RWPE1 (cell line): ENCODE results near the gene TEX2.
A peak's percentile ranks its signal among the peaks of the same experiment; 100 is the strongest.

Experiments used
- CTCF ChIA-PET: fragments of 350-600 bp; sonication (Branson Sonifier 250); formaldehyde crosslinking; extraction: SDS; loops from one replicate; lab custom pipeline; 2021; lab: Yijun Ruan, JAX
- POLR2A ChIA-PET: fragments of 400-600 bp; formaldehyde crosslinking; extraction: SDS; loops from one replicate; lab custom pipeline; 2020; ENCODE audit warnings: antibody characterized with exemption; ENCODE audit not compliant: low non-redundant PET; lab: Yijun Ruan, JAX
- DNase-seq: peaks from one replicate; pipeline ENCODE4 v3.0.0; 2012; ENCODE audit warnings: low spot score
- H3K27ac ChIP-seq: fragments of 450-650 bp; 2 replicates; pipeline ENCODE4 v1.5.1; 2017
- CTCF ChIP-seq: fragments of 450-650 bp; conservative IDR thresholded peaks from 2 replicates; pipeline ENCODE4 v1.5.1; 2017; ENCODE audit warnings: low read depth, mild to moderate bottlenecking

The TEX2 gene

GRCh38 chr17:64282753-64283080, 19.7 kb upstream of the TEX2 start:
- DNase-seq: no peak
- no peak overlapping the region for H3K27ac ChIP-seq
- ChIA-PET POLR2A (no interaction called here), CTCF (interaction anchor here (0.6 to 1.9 kb wide), 5 partner anchors 9 to 262 kb away, joined by 3 to 13 read pairs (median 4); no protein-coding TSS in a partner anchor)
- no peak for TF ChIP-seq CTCF

DNA sequence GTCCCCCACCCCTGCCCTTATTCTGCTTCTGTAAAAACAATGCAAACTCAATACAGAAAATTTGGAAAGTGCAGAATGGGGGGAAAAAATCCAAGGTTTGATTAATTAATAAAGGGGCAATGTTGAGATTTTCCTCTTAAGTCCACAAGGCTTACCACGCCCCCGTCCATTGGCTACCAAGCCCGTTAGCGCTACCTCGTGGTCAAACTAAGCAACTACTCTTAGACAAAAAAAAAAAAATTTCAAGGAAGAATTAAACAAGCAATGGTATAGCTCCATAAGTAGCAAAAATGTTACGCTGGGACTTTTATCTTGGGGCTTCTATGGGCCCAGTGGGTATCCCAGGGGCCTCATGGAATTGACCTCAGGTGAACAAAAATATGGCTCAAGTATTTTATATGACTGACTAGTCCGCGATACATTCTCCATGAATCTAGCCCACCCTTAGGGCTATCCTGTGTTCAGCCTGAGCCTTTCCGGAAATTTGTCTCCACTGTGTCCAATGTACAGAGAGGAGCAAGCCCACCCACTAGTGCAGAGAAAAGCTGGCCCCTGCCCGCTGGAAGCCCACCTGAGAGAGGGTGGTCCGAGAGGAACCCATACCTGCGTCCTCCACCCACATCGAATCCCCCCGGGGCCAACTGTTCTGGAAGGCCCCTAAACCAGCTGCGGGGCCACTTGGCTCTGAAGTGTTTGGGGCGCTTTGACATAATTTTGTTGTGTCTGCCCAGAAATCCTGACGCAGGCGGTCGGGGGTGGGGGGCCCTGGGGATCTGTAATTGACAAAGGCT, 19.1 kb upstream of the TEX2 start:
- ChIA-PET POLR2A (interaction anchor here (0.6 kb wide), 1 partner anchor 151 kb away, joined by 3 read pairs; no protein-coding TSS in a partner anchor), CTCF (interaction anchor here (0.6 to 1.9 kb wide), 22 partner anchors 9 to 355 kb away, joined by 3 to 13 read pairs (median 4); no protein-coding TSS in a partner anchor)
- DNase-seq: peak; percentile 64
- no peak overlapping the region for H3K27ac ChIP-seq
- TF ChIP-seq CTCF: peak; percentile 89

- H3K27ac ChIP-seq: peak overlapping the region; percentile 60
- peak; percentile 62 for DNase-seq
- ChIA-PET CTCF (interaction anchor here (0.6 kb wide), 2 partner anchors 118 to 283 kb away, joined by 3 to 4 read pairs; no protein-coding TSS in a partner anchor), POLR2A (no interaction called here)
- no peak for TF ChIP-seq CTCF
These were observed 15.6 kb upstream of the TEX2 start for GRCh38 chr17:64278614-64279013.

- peak overlapping the region; percentile 60 for H3K27ac ChIP-seq
- ChIA-PET CTCF (interaction anchor here (0.6 kb wide), 1 partner anchor 282 kb away, joined by 3 read pairs; no protein-coding TSS in a partner anchor), POLR2A (no interaction called here)
- no peak for DNase-seq
- no peak for TF ChIP-seq CTCF
These were observed 14.9 kb upstream of the TEX2 start for GRCh38 chr17:64277831-64278562.

DNA sequence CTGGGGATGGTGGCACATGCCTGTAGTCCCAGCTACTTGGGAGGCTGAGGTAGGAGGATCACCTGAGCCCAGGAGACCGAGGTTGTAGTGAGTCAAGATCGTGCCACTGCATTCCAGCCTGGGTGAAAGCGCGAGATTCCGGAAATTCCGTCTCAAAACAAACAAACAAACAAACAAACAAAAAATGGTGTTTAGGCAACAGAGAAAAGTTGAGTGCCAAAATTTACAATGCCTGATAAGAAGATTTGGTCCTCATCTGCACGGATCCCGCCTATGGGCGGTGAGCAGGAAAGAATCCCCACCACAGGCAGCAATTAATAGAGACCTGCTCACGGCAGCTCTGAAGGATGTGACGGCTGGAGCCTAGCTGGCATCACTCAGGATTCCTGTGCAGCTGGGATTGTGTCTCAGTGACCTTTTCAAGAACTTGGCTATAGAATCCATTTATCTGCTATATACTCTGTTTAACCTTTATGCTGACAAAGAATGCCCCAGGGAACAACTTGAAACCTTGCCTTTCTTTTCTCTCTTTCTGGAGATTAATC, 14.0 kb upstream of the TEX2 start:
- CTCF ChIA-PET: interaction anchor here (0.8 kb wide), 1 partner anchor 410 kb away, joined by 5 read pairs; no protein-coding TSS in a partner anchor
- no peak for TF ChIP-seq CTCF
- POLR2A ChIA-PET: no interaction called here
- no peak overlapping the region for H3K27ac ChIP-seq
- DNase-seq: no peak

DNA sequence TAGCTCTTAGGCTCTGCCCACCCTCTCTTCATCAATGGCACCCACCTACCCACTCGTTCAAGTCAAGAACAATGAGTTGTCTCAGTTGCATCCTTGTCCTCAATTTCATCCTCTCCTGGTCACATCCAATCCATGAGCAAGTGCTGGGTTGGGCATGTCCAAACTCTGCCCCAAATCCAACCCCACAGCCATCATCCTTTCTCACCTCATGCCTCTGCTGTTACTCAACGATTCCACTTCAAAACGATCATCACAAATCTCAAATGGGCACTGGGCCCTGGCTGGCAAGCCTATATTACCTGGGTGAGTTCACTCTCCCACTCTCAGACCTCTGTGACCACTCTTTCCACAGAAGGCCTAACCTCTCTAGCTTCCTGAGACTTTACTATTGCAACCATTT, 12.0 kb upstream of the TEX2 start:
- no peak for DNase-seq
- TF ChIP-seq CTCF: no peak
- CTCF ChIA-PET: no interaction called here
- POLR2A ChIA-PET: no interaction called here
- H3K27ac ChIP-seq: no peak overlapping the region
